NCI-H1436 treated with DMSO at 0.1 percent for 48 hours (cell line): ENCODE data around the gene PCDHGA5.
"Not testable (repeated sequence)": the region's sequence is repeated elsewhere in the genome, so short reads cannot be mapped to it uniquely, and the experiment has no call there.

ENCODE experiments used
- DNase-seq: peaks from one replicate; lab custom pipeline; 2025; lab: John Stamatoyannopoulos, UW

The PCDHGA5 gene

GRCh38 chr5:141351591-141351990, 12.4 kb upstream of the PCDHGA5 start:
- DNase-seq, result no peak

GRCh38 chr5:141354900-141355469, 9.0 kb upstream of the PCDHGA5 start, which contains the start of gene PCDHGA4:
Gene PCDHGA4 (plus strand): TSS chr5:141355021. CDS start chr5:141355108, 87 bp downstream.
- no peak for DNase-seq

DNA sequence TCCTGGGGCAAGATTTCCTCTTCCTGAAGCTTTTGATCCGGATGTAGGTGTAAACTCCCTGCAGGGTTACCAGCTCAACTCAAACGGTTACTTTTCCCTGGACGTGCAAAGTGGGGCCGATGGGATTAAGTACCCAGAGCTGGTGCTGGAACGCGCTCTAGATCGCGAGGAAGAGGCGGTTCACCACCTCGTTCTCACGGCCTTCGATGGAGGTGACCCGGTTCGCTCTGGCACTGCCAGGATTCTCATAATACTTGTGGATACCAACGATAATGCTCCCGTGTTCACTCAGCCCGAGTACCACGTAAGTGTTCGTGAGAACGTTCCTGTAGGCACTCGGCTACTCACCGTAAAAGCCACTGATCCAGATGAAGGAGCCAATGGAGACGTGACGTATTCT, 8.3 kb upstream of the PCDHGA5 start:
- no peak for DNase-seq

GRCh38 chr5:141356133-141356532, 7.8 kb upstream of the PCDHGA5 start:
- no peak for DNase-seq

- no peak for DNase-seq
Observed at GRCh38 chr5:141356950-141357349, 7.0 kb upstream of the PCDHGA5 start.

GRCh38 chr5:141359790-141360426, 4.1 kb upstream of the PCDHGA5 start, which contains the start of gene PCDHGB2:
Gene PCDHGB2 (plus strand): TSS chr5:141359994. CDS start chr5:141360136, 142 bp downstream.
- DNase-seq, result no peak

GRCh38 chr5:141360685-141361084, 3.3 kb upstream of the PCDHGA5 start:
- DNase-seq, result no peak

DNA sequence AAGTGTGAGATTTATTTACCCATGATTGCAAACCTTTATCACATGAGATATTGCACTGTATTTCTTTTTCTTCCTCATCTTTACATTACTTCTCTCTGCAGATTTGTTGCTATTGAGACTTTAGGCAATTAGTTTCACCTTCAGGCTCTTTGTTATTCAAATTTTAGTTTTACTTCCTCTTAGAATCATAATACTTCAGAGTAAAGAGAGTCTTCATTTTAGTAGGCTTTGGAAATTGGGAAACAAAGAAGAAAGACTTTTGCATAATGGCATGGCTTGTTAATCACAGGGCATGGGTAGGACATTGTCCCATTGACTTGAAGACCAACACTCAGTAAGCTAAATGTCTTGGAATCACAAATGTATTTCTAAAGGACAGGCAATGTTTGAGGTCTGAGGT, 1.2 kb upstream of the PCDHGA5 start:
- no peak for DNase-seq

DNA sequence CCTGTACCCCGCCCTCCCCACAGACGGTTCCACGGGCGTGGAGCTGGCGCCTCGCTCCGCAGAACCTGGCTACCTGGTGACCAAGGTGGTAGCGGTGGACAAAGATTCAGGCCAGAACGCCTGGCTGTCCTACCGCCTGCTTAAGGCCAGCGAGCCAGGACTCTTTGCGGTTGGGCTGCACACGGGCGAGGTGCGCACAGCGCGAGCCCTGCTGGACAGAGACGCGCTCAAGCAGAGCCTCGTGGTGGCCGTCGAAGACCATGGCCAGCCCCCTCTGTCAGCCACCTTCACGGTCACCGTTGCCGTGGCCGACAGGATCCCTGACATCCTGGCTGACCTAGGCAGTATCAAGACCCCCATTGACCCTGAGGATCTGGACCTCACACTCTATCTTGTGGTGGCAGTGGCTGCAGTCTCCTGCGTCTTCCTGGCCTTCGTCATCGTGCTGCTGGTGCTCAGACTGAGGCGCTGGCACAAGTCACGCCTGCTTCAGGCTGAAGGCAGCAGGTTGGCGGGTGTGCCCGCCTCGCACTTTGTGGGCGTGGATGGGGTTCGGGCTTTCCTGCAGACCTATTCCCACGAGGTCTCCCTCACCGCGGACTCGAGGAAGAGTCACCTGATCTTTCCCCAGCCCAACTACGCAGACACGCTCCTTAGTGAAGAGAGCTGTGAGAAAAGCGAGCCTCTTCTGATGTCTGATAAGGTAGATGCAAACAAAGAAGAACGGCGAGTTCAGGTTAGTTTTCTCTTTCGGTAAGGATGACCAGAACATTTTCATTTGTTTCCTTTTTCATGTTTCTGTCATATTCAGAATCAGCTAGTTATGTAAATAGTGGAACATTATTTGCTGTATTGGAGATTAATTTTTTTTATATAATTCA, 2.3 kb downstream of the PCDHGA5 start:
- DNase-seq, result no peak

DNA sequence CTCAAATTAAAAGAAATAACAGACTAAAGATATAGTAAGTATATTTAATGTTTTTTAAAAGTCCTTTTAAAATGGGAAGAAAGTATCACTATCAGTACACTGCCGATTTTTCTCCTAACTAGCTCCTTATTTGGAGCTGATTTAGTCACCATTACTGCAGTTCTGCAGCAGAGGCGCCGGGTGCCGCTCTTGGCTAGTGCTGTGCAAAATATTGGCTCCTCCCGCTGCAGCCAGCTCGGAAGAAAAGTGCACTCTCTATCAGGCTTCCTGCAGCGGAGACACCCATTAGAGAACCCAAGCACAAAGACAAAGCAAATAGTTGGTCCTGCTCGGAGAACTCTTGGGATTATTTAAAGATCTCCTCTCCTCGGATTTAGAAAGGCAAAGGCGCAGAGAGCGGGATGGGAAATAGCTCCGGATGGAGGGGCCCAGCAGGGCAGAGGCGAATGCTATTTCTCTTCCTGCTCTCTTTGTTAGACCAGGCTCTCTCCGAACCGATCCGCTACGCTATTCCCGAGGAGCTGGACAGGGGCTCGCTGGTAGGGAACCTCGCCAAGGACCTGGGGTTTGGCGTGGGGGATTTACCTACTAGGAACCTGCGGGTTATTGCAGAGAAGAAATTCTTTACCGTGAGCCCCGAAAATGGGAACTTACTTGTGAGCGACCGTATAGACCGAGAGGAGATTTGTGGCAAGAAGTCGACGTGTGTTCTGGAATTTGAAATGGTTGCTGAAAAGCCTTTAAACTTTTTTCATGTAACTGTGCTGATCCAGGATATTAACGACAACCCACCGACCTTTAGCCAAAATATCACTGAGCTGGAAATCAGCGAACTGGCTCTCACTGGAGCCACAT, 6.3 kb downstream of the PCDHGA5 start, which contains the start of gene PCDHGB3:
Gene PCDHGB3, plus strand, starts transcription at position 249 of the 855 bp plus-strand sequence. Its CDS starts 153 bp downstream, at position 402.
- no peak for DNase-seq

DNA sequence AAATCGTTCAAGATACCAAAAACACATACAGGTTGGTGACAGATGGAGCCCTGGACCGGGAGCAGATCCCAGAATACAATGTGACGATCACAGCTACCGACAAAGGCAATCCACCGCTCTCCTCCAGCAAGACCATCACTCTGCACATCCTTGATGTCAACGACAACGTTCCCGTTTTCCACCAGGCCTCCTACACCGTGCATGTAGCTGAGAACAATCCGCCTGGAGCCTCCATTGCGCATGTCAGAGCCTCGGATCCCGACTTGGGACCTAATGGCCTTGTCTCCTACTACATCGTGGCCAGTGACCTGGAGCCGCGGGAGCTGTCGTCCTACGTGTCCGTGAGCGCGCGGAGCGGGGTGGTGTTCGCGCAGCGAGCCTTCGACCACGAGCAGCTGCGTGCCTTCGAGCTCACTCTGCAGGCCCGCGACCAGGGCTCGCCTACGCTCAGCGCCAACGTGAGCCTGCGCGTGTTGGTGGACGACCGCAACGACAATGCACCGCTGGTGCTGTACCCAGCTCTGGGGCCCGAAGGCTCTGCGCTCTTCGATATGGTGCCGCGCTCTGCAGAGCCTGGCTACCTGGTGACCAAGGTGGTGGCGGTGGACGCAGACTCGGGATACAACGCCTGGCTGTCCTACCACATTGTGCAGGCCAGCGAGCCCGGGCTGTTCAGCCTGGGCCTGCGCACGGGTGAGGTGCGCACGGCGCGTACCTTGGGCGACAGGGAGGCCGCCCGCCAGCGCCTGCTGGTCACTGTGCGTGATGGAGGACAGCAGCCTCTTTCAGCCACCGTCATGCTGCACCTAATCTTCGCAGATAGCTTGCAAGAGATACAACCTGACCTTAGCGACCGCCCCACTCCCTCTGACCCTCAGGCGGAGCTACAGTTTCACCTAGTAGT, 7.9 kb downstream of the PCDHGA5 start:
- DNase-seq, result no peak

GRCh38 chr5:141373673-141374317, 9.8 kb downstream of the PCDHGA5 start, which contains the start of gene PCDHGA6:
Gene PCDHGA6 (plus strand): TSS chr5:141373891. CDS start chr5:141374084, 193 bp downstream.
- DNase-seq, result no peak

DNA sequence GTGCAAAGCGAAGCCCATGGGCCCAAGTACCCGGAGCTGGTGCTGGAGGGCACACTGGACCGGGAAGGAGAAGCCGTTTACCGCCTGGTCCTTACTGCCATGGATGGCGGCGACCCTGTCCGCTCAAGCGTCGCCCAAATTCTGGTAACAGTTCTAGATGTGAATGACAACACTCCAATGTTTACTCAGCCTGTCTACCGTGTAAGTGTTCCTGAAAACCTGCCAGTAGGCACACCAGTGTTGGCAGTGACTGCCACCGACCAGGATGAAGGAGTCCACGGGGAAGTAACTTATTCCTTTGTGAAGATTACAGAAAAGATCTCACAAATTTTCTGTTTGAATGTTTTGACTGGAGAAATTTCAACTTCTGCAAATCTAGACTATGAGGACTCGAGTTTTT, 10.7 kb downstream of the PCDHGA5 start:
- DNase-seq, result no peak

- DNase-seq, result not testable (repeated sequence)
Observed at GRCh38 chr5:141375444-141376155, 11.6 kb downstream of the PCDHGA5 start.

DNA sequence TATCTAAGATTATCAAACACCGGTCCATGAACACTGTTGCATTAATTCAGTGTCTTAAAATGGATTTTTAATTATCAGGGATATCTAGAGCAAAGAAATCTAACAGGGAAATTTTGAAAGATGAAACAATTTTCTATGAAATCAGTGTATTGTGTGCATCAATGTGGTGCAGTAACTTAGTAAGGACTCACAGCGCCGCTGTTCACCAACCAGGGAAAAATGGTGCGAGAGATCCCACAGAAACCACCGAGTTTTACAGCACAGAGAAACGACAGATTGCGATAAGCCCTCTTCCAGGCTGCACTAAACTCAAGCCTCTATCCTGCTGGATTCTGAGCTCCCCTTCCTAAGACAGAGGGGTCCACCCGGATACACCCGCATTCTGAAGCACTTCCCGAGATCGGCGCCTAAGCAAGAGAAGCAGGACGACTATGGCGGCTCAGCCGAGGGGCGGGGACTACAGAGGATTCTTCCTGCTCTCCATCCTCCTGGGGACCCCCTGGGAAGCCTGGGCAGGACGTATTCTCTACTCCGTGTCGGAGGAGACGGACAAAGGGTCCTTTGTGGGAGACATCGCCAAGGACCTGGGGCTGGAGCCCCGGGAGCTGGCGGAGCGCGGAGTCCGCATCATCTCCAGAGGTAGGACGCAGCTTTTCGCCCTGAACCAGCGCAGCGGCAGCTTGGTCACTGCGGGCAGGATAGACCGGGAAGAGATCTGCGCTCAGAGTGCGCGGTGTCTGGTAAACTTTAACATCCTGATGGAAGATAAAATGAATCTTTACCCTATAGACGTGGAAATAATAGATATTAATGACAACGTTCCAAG, 18.7 kb downstream of the PCDHGA5 start, which contains the start of gene PCDHGA7:
Gene PCDHGA7, plus strand, starts transcription at position 274 of the 826 bp plus-strand sequence. Its CDS starts 158 bp downstream, at position 432.
- DNase-seq, result no peak

DNA sequence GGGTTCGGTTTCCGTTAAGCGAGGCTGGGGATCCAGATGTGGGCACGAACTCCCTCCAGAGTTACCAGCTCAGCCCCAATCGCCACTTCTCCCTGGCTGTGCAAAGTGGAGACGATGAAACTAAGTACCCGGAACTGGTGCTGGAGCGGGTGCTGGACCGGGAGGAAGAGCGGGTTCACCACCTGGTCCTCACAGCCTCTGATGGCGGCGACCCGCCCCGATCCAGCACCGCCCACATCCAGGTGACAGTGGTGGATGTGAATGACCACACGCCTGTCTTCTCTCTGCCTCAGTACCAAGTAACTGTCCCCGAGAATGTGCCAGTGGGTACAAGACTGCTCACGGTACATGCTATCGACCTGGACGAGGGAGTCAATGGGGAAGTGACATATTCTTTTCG, 19.4 kb downstream of the PCDHGA5 start:
- DNase-seq, result no peak

DNA sequence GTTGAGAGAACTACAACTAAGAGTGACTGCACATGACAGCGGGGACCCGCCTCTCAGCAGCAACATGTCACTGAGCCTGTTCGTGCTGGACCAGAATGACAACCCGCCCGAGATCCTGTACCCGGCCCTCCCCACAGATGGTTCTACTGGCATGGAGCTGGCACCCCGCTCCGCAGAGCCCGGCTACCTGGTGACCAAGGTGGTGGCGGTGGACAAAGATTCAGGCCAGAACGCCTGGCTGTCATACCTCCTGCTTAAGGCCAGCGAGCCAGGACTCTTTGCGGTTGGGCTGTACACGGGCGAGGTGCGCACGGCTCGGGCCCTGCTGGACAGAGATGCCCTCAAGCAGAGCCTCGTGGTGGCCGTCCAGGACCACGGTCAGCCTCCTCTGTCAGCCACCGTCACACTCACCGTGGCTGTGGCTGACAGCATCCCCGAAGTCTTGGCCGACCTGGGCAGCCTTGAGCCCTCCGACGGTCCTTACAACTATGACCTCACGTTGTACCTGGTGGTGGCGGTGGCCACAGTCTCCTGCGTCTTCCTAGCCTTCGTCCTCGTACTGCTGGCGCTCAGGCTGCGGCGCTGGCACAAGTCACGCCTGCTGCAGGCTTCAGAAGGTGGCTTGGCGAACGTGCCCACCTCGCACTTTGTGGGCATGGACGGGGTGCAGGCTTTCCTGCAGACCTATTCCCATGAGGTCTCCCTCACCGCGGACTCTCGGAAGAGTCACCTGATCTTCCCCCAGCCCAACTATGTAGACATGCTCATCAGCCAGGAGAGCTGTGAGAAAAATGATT, 20.7 kb downstream of the PCDHGA5 start:
- no peak for DNase-seq
